Thyroid gland (tissue), 4 donors: ENCODE data around the gene ACKR4. TPM values are rescaled to one million over a fixed set of nuclear protein-coding genes. Genes with fewer than 3 reads are reported as not detected.

Source experiments
- DNase-seq, 2 donors: peaks; one replicate each; pipeline ENCODE4 v3.0.0-alpha.2; 2019
- H3K27ac ChIP-seq, 3 donors: fragments of 200-600 bp; sonication (generic); 1 replicate in 2 of 3; 2 replicates in 1 of 3; pipeline ENCODE4 v1.5.1; 2016 to 2019; ENCODE audit warnings: mild to moderate bottlenecking in 1 of 3, moderate library complexity in 1 of 3
- H3K27me3 ChIP-seq: fragments of 200-600 bp; sonication (generic); one replicate; pipeline ENCODE4 v1.5.1; 2019
- H3K36me3 ChIP-seq, 2 donors: fragments of 200-600 bp; sonication (generic); one replicate each; pipeline ENCODE4 v1.5.1; 2016 to 2019
- H3K4me1 ChIP-seq, 2 donors: fragments of 200-600 bp; sonication (generic); one replicate each; pipeline ENCODE4 v1.5.1; 2017 to 2019
- H3K4me3 ChIP-seq, 3 donors: fragments of 200-600 bp; sonication (generic); replicated peaks in 1 of 3; 1 replicate in 2 of 3; 2 replicates in 1 of 3; pipeline ENCODE4 v1.5.1; 2016; ENCODE audit warnings: mild to moderate bottlenecking in 1 of 3
- H3K9me3 ChIP-seq: fragments of 200-600 bp; sonication (generic); one replicate; pipeline ENCODE4 v1.5.1; 2017
- POLR2A ChIP-seq, 2 donors: fragments of 450-650 bp; IDR thresholded peaks; one replicate each; pipeline ENCODE4 v1.6.1; 2017; ENCODE audit warnings: antibody characterized with exemption in 2 of 2, mild to moderate bottlenecking in 2 of 2, moderate library complexity in 1 of 2
- WGBS, 2 donors: methylation state at CpG; one replicate each; pipeline ENCODE4 v1.1.5; 2017; 5-methylcytosine and 5-hydroxymethylcytosine counted together
- intact Hi-C: fragments of 100-400 bp; cut with DNase I; formaldehyde crosslinking; loops from one replicate; pipeline ENCODE4 v1.15.1; 2023
- total RNA-seq, 4 donors: library from RNA; depleted of rRNA; stranded (reverse); fragments of >200 nt; gene quantifications; one replicate each; pipeline ENCODE4 v1.2.3, GENCODE V29; 2016
- TF ChIP-seq, protein P1 (sequence below), 6 experiments: fragments of 200-600 bp in 3 of 6; fragments of 450-650 bp in 3 of 6; sonication (generic) in 3 of 6; IDR thresholded peaks; one replicate each; pipeline ENCODE4 v1.5.1; 2016 to 2019; ENCODE audit warnings: antibody characterized with exemption in 6 of 6, mild to moderate bottlenecking in 2 of 6, inconsistent platforms in 1 of 6, moderate library complexity in 1 of 6

Gene ACKR4
- total RNA-seq, 4 donors from 2014 or later, result 1.8 to 4.6 (median 2.1) TPM; not detected in 1

DNA sequence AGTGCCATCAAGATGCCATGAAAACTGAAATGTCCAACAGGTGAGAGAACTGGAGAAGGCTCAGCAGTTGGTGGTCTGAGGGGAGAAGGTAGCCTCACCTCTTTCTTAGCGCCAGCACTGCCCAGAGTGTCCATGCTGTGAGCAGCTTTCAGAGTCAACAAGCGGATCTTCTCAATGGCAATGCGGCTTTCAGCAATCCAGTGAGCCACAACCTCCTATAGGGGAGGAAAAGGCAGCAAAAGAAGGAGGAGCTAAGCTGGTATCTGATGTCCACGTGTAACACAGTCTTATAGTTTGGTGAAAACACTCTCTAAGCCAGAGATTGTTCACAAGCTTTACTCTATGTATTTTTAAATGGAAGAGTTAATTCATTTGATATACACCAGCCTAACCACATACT lies 36.1 kb upstream of the ACKR4 start:
- H3K27ac ChIP-seq, result no peak overlapping the region

DNA sequence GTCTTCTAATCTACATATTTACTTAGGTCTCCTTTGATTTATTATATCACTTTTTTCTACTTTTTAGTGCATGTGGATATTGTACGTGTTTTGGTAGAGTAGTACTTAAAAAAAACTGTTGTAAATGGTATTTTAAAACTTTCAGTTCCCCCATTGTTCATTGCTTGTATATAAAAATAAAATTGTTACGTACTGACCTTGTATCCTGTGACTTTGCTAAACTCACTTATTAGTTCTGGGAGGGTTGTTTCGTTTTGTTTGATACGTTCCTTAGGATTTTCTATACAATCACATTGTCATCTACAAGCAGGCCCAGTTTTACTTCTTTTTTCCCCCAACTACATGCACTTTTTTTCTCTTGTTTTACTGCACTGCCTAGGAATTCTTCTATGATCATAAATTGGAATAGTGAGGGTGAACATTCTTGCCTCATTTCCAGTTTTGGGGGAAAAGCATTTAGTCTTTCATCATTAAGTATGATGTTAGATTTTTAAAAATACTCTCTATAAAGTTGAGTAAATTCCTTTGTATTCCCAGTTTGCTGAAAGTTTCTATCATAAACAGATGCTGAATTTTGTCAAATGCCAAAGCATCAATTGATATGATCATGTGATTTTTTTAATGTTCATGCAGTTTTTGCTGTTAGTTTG lies 33.5 kb upstream of the ACKR4 start:
- 84 to 89% methylated on average over 4 of the region's 4 CpGs for WGBS, 2 donors
- Histone ChIP-seq H3K4me1 (no peaks in the 10 kb centered on the region), H3K27me3 (no peaks in the 10 kb centered on the region), H3K4me3 (no peak overlapping the region), H3K36me3 (no peaks in the 10 kb centered on the region), H3K27ac (no peak overlapping the region), H3K9me3 (no peaks in the 10 kb centered on the region)
- intact Hi-C loops, result no loop called here
- no peak for TF ChIP-seq POLR2A (IDR thresholded peaks at IDR 0.05)
- TF ChIP-seq, protein P1, sequence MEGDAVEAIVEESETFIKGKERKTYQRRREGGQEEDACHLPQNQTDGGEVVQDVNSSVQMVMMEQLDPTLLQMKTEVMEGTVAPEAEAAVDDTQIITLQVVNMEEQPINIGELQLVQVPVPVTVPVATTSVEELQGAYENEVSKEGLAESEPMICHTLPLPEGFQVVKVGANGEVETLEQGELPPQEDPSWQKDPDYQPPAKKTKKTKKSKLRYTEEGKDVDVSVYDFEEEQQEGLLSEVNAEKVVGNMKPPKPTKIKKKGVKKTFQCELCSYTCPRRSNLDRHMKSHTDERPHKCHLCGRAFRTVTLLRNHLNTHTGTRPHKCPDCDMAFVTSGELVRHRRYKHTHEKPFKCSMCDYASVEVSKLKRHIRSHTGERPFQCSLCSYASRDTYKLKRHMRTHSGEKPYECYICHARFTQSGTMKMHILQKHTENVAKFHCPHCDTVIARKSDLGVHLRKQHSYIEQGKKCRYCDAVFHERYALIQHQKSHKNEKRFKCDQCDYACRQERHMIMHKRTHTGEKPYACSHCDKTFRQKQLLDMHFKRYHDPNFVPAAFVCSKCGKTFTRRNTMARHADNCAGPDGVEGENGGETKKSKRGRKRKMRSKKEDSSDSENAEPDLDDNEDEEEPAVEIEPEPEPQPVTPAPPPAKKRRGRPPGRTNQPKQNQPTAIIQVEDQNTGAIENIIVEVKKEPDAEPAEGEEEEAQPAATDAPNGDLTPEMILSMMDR (IDR thresholded peaks at IDR 0.05), result no peak
- no peak for DNase-seq

More for the DNA sequence above, 36.1 kb upstream of the ACKR4 start:
- intact Hi-C loops, result no loop called here
- Histone ChIP-seq H3K27me3 (no peaks in the 10 kb centered on the region), H3K9me3 (no peaks in the 10 kb centered on the region), H3K36me3 (no peaks in the 10 kb centered on the region), H3K4me3 (no peak overlapping the region), H3K4me1 (no peaks in the 10 kb centered on the region)
- TF ChIP-seq POLR2A (IDR thresholded peaks at IDR 0.05), result no peak
- TF ChIP-seq, protein P1 (IDR thresholded peaks at IDR 0.05), result no peak
- DNase-seq, result no peak
- 70 to 84% methylated on average over 4 of the region's 4 CpGs for WGBS, 2 donors

DNA sequence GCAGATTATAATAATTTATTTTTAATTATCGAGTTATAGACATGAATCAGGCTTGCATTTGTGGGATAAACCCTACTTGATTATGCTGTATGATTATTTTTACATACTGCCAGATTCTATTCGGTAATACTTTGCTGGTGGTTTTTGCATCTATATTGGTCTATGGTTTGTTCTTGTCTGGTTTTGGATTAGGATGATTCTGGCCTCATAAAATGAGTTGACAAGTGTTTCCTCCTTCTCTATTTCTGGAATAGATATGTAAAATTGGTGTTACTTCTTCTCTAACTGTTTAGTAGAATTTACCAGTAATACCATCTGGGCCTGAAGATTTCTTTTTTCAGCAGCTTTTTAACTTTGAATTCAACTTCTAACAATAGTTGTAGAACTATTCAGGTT lies 33.0 kb upstream of the ACKR4 start:
- WGBS, 2 donors, result 83 to 89% methylated on average over 2 of the region's 2 CpGs
- intact Hi-C loops, result no loop called here
- H3K4me1 ChIP-seq, result no peaks in the 10 kb centered on the region
- H3K27ac ChIP-seq, result no peak overlapping the region
- H3K36me3 ChIP-seq, result no peaks in the 10 kb centered on the region
- H3K27me3 ChIP-seq, result no peaks in the 10 kb centered on the region
- no peak overlapping the region for H3K4me3 ChIP-seq
- H3K9me3 ChIP-seq, result no peaks in the 10 kb centered on the region
- no peak for TF ChIP-seq POLR2A (IDR thresholded peaks at IDR 0.05)
- TF ChIP-seq, protein P1 (IDR thresholded peaks at IDR 0.05), result no peak
- DNase-seq, result no peak

DNA sequence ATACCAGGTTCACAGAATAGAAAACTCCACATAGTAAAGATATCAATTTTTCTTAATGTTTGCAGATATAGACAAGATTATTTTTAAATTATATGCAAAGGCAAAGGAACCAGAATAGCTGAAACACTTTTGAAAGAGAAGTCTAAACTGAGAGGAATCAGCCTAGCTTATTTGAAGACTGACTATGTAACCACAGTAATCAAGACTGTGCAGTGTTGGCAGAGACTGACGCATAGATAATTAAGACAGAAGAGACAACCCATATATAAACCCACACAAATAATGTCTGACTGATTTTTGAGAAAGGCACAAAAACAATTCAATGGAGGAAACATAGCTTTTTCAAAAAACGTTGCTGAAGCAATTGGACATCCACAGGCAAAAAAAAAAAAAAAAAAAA lies 28.6 kb upstream of the ACKR4 start:
- Histone ChIP-seq H3K27ac (no peak overlapping the region), H3K4me1 (no peaks in the 10 kb centered on the region), H3K36me3 (no peaks in the 10 kb centered on the region), H3K4me3 (no peak overlapping the region), H3K27me3 (no peaks in the 10 kb centered on the region), H3K9me3 (no peaks in the 10 kb centered on the region)
- DNase-seq, result no peak
- intact Hi-C loops, result no loop called here
- TF ChIP-seq POLR2A (IDR thresholded peaks at IDR 0.05), result no peak
- TF ChIP-seq, protein P1 (IDR thresholded peaks at IDR 0.05), result no peak
- WGBS, 2 donors, result 81 to 82% methylated on average over 2 of the region's 2 CpGs

DNA sequence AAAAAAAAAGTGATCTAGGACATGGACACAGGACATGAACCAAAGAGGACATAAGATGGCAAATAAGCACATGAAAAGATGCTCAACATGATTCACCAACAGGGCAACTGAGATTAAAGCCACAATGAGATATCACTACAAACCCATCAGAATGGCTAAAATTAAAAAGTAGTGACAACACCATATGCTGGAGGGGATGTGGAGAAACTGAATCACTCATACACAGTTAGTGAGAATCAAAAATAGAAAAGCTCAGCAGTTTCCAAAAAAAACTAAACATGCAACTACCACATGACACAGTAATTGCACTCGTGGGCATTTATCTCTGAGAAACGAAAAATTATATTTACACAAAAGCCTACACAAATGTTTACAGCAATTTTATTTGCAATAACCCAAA lies 27.9 kb upstream of the ACKR4 start:
- no peak overlapping the region for H3K4me3 ChIP-seq
- no peak for TF ChIP-seq POLR2A (IDR thresholded peaks at IDR 0.05)
- TF ChIP-seq, protein P1 (IDR thresholded peaks at IDR 0.05), result no peak
- 73 to 75% methylated on average over 2 of the region's 2 CpGs for WGBS, 2 donors

More for the DNA sequence above, 27.9 kb upstream of the ACKR4 start:
- Histone ChIP-seq H3K4me1 (no peaks in the 10 kb centered on the region), H3K36me3 (no peaks in the 10 kb centered on the region), H3K9me3 (no peaks in the 10 kb centered on the region), H3K27me3 (no peaks in the 10 kb centered on the region), H3K27ac (peak overlapping the region in 1 of 3 donors; percentile 29)
- no peak for DNase-seq
- intact Hi-C loops, result no loop called here
